ENCODE data around the gene KAT14. TPM values are rescaled to one million over a fixed set of nuclear protein-coding genes. Genes with fewer than 3 reads are reported as not detected.
"Not testable (repeated sequence)": the region's sequence is repeated elsewhere in the genome, so short reads cannot be mapped to it uniquely, and the experiment has no call there.

Gene KAT14
- total RNA-seq, 4 donors from 2014 or later = 14.1 to 18.2 (median 16.3) TPM

- DNase-seq (ENCODE audit: extremely low spot score) = no peak
- TF ChIP-seq POLR2AphosphoS5 (IDR thresholded peaks at IDR 0.05) (no peak), CTCF (IDR thresholded peaks at IDR 0.05) (no peak), EP300 (IDR thresholded peaks at IDR 0.05) (no peak), POLR2A (IDR thresholded peaks at IDR 0.05; ENCODE audit: low read depth) (no peak)
- H3K27ac ChIP-seq (replicated peaks in 1 of 4) = no peak overlapping the region
- H3K4me1 ChIP-seq = no peaks in the 10 kb centered on the region
- no peaks in the 10 kb centered on the region for H3K36me3 ChIP-seq
- peaks cover 0 to 8% (median 0%) of the 10 kb centered on the region in 4 donors for H3K27me3 ChIP-seq
- H3K9me3 ChIP-seq = no peaks in the 10 kb centered on the region
- intact Hi-C loops (cut with DNase I) = no loop called here
- 72% methylated on average over 7 of the region's 7 CpGs for WGBS
- no peak overlapping the region for H3K4me3 ChIP-seq
Measured at GRCh38 chr20:18091623-18092022, 46.0 kb upstream of the KAT14 start.

GRCh38 chr20:18092890-18093289 is 44.8 kb upstream of the KAT14 start:
- H3K4me1 ChIP-seq = no peaks in the 10 kb centered on the region
- H3K4me3 ChIP-seq = no peak overlapping the region
- DNase-seq (ENCODE audit: extremely low spot score) = no peak
- no peaks in the 10 kb centered on the region for H3K9me3 ChIP-seq
- intact Hi-C loops (cut with DNase I) = no loop called here
- 86% methylated on average over 6 of the region's 8 CpGs for WGBS
- H3K27ac ChIP-seq (replicated peaks in 1 of 4) = no peak overlapping the region
- TF ChIP-seq POLR2A (IDR thresholded peaks at IDR 0.05; ENCODE audit: low read depth) = no peak
- TF ChIP-seq EP300 (IDR thresholded peaks at IDR 0.05) = no peak
- no peak for TF ChIP-seq CTCF (IDR thresholded peaks at IDR 0.05)
- TF ChIP-seq POLR2AphosphoS5 (IDR thresholded peaks at IDR 0.05) = no peak
- peaks cover 0 to 5% (median 0%) of the 10 kb centered on the region in 4 donors for H3K27me3 ChIP-seq
- no peaks in the 10 kb centered on the region for H3K36me3 ChIP-seq

DNA sequence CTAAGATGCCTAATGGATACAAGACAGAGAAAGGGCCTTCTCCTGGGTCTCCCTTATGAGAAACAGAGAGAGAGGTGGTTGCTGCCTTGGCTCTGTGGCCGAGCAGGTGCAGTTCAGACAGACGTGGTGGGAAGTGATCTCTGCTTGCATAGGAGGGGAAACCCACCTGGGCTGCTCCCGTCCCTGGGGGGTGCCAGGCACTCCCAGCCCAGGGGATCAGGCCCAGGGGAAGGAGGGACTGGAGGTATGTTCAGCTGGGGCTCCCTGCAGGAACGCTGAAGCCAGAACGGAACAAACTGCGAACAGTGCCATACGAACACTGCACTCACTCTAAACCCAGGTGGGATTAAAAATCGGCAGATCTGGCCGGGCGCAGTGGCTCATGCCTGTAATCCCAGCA is 44.3 kb upstream of the KAT14 start:
- no peak for TF ChIP-seq CTCF (IDR thresholded peaks at IDR 0.05)
- no peak for TF ChIP-seq POLR2AphosphoS5 (IDR thresholded peaks at IDR 0.05)
- no peak for TF ChIP-seq EP300 (IDR thresholded peaks at IDR 0.05)
- no peak for TF ChIP-seq POLR2A (IDR thresholded peaks at IDR 0.05; ENCODE audit: low read depth)
- Histone ChIP-seq H3K4me1 (no peaks in the 10 kb centered on the region), H3K27me3 (peaks cover 0 to 5% (median 0%) of the 10 kb centered on the region in 4 donors), H3K9me3 (no peaks in the 10 kb centered on the region), H3K27ac (replicated peaks in 1 of 4) (no peak overlapping the region), H3K36me3 (no peaks in the 10 kb centered on the region), H3K4me3 (no peak overlapping the region)
- 74% methylated on average over 10 of the region's 10 CpGs for WGBS
- DNase-seq (ENCODE audit: extremely low spot score) = no peak
- intact Hi-C loops (cut with DNase I) = no loop called here

GRCh38 chr20:18094191-18094590 is 43.5 kb upstream of the KAT14 start:
- Histone ChIP-seq H3K4me3 (no peak overlapping the region), H3K27me3 (peaks cover 0 to 3% (median 0%) of the 10 kb centered on the region in 4 donors), H3K9me3 (no peaks in the 10 kb centered on the region), H3K4me1 (no peaks in the 10 kb centered on the region), H3K36me3 (no peaks in the 10 kb centered on the region), H3K27ac (replicated peaks in 1 of 4) (no peak overlapping the region)
- intact Hi-C loops (cut with DNase I) = no loop called here
- 90% methylated on average over 5 of the region's 5 CpGs for WGBS
- TF ChIP-seq POLR2AphosphoS5 (IDR thresholded peaks at IDR 0.05) = no peak
- no peak for TF ChIP-seq POLR2A (IDR thresholded peaks at IDR 0.05; ENCODE audit: low read depth)
- TF ChIP-seq CTCF (IDR thresholded peaks at IDR 0.05) = no peak
- TF ChIP-seq EP300 (IDR thresholded peaks at IDR 0.05) = no peak
- DNase-seq (ENCODE audit: extremely low spot score) = no peak

DNA sequence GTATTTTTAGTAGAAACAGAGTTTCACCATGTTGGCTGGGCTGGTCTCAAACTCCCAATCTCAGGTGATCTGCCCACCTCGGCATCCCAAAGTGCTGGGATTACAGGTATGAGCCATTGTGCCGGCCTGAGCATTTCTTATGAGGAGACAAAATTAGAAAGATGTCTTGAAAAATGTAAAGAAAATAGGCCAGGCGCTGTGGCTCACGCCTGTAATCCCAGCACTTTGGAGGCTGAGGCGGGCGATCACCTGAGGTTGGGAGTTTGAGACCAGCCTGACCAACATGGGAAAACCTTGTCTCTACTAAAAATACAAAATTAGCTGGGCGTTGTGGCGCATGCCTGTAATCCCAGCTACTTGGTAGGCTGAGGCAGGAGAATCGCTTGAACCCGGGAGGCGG is 37.1 kb upstream of the KAT14 start:
- H3K27ac ChIP-seq (replicated peaks in 1 of 4); H3K36me3 ChIP-seq; intact Hi-C loops (cut with DNase I); H3K9me3 ChIP-seq; H3K4me1 ChIP-seq; H3K4me3 ChIP-seq: not testable (repeated sequence)
- peaks cover 0 to 19% (median 0%) of the 10 kb centered on the region in 4 donors for H3K27me3 ChIP-seq
- 96% methylated on average over 11 of the region's 11 CpGs for WGBS
- DNase-seq (ENCODE audit: extremely low spot score) = peak; percentile 47

Data from esophagus muscularis mucosa (tissue), 4 donors.